Measurements from ENCODE around the gene MTERF1.

The MTERF1 gene

DNA sequence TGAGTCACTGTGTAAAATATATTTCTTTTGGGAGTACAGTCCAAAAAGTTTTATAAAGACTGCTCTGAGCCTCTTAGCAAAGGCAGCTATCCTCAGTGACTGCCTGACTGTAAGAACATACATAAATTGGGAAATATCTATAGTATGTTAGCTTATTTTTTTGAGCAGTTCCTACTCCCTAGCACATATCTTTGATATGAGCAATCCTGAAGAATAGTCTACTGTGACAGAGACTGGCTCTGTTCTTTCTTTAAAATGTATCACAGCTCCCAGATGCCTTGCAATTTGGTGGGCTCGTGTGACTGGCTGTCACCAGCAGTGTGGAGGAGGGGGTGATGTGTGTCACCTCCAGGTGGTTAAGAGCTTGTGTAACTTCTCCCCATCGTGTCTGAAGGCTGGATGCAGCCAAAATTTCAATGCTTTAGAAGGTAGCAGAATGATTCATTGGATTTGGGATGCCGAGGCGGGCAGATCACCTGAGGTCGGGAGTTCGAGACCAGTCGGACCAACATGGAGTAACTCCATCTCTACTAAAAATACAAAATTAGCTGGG lies 47.9 kb downstream of the MTERF1 start:
- DNase-seq (ENCODE audit: low read depth) = no peak

DNA sequence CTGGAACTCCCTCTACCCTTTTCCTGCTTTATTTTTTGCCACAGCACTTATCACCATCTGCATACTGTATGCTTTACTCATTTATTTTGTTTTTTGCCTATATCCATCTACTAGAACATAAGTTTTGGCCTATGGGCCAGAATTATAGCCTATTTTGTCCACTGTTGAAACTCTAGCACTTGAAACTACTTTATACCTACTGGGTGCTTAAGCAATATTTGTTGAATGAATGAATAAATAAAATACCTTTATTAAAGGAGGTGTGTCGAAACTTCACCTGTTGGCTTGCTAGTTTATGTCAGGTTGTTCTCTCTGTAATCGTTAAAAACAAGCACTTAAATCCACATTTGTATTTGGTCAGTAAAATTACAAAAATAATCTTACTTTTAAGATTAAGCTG lies 53.3 kb downstream of the MTERF1 start:
- DNase-seq (ENCODE audit: low read depth) = no peak

DNA sequence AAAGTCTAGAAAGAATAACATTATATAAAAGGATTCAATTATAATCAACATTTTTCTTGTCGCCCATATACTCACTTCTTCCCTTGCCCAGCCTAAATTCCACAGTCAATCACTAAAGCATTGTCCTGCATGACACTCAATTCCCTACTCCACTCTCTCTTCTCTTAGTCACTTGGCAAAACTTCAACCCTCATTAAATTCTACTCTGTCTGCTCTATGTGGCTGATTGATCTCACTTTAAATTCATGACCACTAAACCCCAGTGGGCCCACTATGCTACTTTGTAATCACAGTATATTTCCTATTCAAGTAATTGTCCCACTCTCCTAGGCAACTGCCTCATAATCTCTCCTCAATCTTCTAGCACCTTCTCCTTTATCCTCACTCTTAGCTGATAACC lies 54.1 kb downstream of the MTERF1 start:
- DNase-seq (ENCODE audit: low read depth) = no peak

DNA sequence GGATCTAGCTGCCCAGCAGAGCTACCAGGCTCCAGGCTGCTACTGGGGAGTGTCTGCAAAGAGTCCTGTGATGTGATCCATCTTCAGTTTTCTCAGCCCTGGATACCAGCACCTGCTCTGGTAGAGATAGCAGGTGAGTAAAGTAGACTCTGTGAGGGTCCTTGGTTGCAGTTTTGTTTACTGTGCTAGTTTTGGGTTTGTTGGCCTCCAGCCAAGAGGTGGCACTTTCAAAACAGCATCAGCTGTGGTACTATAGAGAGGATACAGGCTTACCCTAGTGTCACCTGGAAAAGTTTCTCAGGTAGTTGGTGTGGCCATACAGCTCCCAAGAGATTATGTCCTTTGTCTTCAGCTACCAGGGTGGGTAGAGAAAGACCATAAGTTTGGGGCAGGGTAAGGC lies 56.3 kb downstream of the MTERF1 start:
- no peak for DNase-seq (ENCODE audit: low read depth)

Measured in stimulated activated CD8-positive, alpha-beta memory T cell treated with anti-CD3 and anti-CD28 coated beads, Interleukin-12 subunit alpha, Interleukin-12 subunit beta, amount 100 ng/mL, for 4 hours (primary cell).